Endothelial cell of umbilical vein (primary cell): ENCODE data around the gene BCL7A. TPM values are rescaled to one million over a fixed set of nuclear protein-coding genes. Genes with fewer than 3 reads are reported as not detected.

Experiments used
- BruUV-seq: library from RNA; stranded (reverse); fragments of 400-500 nt; replicated peaks from 2 replicates; lab custom pipeline; 2021; lab: Mats Ljungman, UMichigan
- CTCF ChIA-PET: fragments of 300-600, 350-600 bp; sonication (Branson Sonifier 250); formaldehyde crosslinking; loops from one replicate; lab custom pipeline; 2021; ENCODE audit warnings: antibody characterized with exemption, inconsistent platforms; lab: Charles Lee
- POLR2A ChIA-PET: fragments of 300-600, 350-600 bp; sonication (Branson Sonifier 250); formaldehyde crosslinking; loops from one replicate; lab custom pipeline; 2021; ENCODE audit warnings: antibody characterized with exemption, inconsistent platforms; lab: Charles Lee
- DNase-seq: peaks from one replicate; pipeline ENCODE4 v3.0.0-alpha.2; 2011; ENCODE audit warnings: low read depth, low spot score
- FAIRE-seq: peaks from 2 replicates; lab custom pipeline; 2011; peaks lifted over from hg19 to GRCh38; lab: Jason Lieb, UNC
- H2AFZ ChIP-seq: 2 replicates; pipeline ENCODE4 v1.6.0; 2012; ENCODE audit warnings: low read depth, low read length, control low read depth, inconsistent platforms
- H3K27ac ChIP-seq: 2 replicates; pipeline ENCODE4 v1.5.1; 2011; ENCODE audit warnings: low read depth, mild to moderate bottlenecking, control low read depth, low read length, moderate library complexity; ENCODE audit not compliant: insufficient read depth
- H3K27me3 ChIP-seq, 2 experiments: 2 replicates each; pipeline versions ENCODE4 v1.6.0 to v1.6.1; 2011; ENCODE audit warnings: low read length in 2 of 2, mixed read lengths in 1 of 2; ENCODE audit not compliant: control insufficient read depth in 2 of 2, insufficient read depth in 2 of 2
- H3K36me3 ChIP-seq, 2 experiments: 2 replicates in 1 of 2; 3 replicates in 1 of 2; pipeline ENCODE4 v1.5.1; 2011; ENCODE audit warnings: low read length in 2 of 2, mild to moderate bottlenecking in 1 of 2, moderate library complexity in 1 of 2; ENCODE audit not compliant: control insufficient read depth in 2 of 2, insufficient read depth in 2 of 2; ENCODE audit errors: extremely low read depth in 1 of 2
- H3K4me1 ChIP-seq: 3 replicates; pipeline ENCODE4 v1.5.1; 2011; ENCODE audit warnings: mild to moderate bottlenecking, low read length; ENCODE audit not compliant: control insufficient read depth, insufficient read depth; ENCODE audit errors: extremely low read depth
- H3K4me2 ChIP-seq: 2 replicates; pipeline ENCODE4 v1.6.1; 2011; ENCODE audit warnings: low read length, control low read depth, mixed read lengths; ENCODE audit not compliant: insufficient read depth
- H3K4me3 ChIP-seq, 3 experiments: fragments of 200-600 bp in 1 of 3; sonication (generic), shearing (Covaris generic) in 1 of 3; replicated peaks in 1 of 3; 2 replicates each; pipeline ENCODE4 v1.5.1; 2011 to 2016; ENCODE audit warnings: control low read depth in 3 of 3, low read length in 3 of 3, mild to moderate bottlenecking in 2 of 3, inconsistent platforms in 1 of 3, low read depth in 1 of 3, moderate library complexity in 1 of 3; ENCODE audit not compliant: insufficient read depth in 1 of 3
- H3K79me2 ChIP-seq: 2 replicates; pipeline ENCODE4 v1.6.0; 2012; ENCODE audit warnings: low read length, inconsistent platforms; ENCODE audit not compliant: control insufficient read depth, insufficient read depth
- H3K9ac ChIP-seq: replicated peaks from 2 replicates; pipeline ENCODE3; 2011; ENCODE audit warnings: low read length, control low read depth; ENCODE audit not compliant: insufficient read depth; ENCODE audit errors: extremely low read depth
- H3K9me1 ChIP-seq: replicated peaks from 3 replicates; pipeline ENCODE4 v1.6.0; 2011; ENCODE audit warnings: mild to moderate bottlenecking, low read length; ENCODE audit not compliant: control insufficient read depth, insufficient read depth; ENCODE audit errors: extremely low read depth
- H3K9me3 ChIP-seq: replicated peaks from 2 replicates; pipeline ENCODE4 v1.5.1; 2012; ENCODE audit warnings: low read length, inconsistent platforms; ENCODE audit not compliant: control insufficient read depth, insufficient read depth
- H4K20me1 ChIP-seq: replicated peaks from 2 replicates; pipeline ENCODE3; 2011; ENCODE audit warnings: mild to moderate bottlenecking, low read length; ENCODE audit not compliant: control insufficient read depth, insufficient read depth; ENCODE audit errors: extremely low read depth
- EZH2 ChIP-seq: IDR thresholded peaks from 2 replicates; pipeline ENCODE4 v1.6.1; 2012; ENCODE audit warnings: borderline replicate concordance, low read depth, mild to moderate bottlenecking, moderate library complexity, low read length, inconsistent platforms; ENCODE audit not compliant: severe bottlenecking
- FOS ChIP-seq: IDR thresholded peaks from 2 replicates; pipeline ENCODE4 v1.6.1; 2011; ENCODE audit warnings: mild to moderate bottlenecking, low read length, moderate library complexity, borderline replicate concordance; ENCODE audit not compliant: insufficient read depth
- GATA2 ChIP-seq: IDR thresholded peaks from 2 replicates; pipeline ENCODE4 v1.7.0; 2011; ENCODE audit warnings: low read depth, mild to moderate bottlenecking, moderate library complexity, mixed read lengths, low read length; ENCODE audit not compliant: insufficient read length, insufficient read depth
- JUN ChIP-seq: IDR thresholded peaks from 2 replicates; pipeline ENCODE4 v1.6.1; 2011; ENCODE audit warnings: borderline replicate concordance, low read depth; ENCODE audit not compliant: insufficient read length, insufficient read depth
- MYC ChIP-seq: IDR thresholded peaks from one replicate; pipeline ENCODE4 v1.6.1; 2011; ENCODE audit warnings: mild to moderate bottlenecking, low read depth, low read length
- POLR2A ChIP-seq: IDR thresholded peaks from 2 replicates; pipeline ENCODE4 v1.6.1; 2012; ENCODE audit warnings: low read depth, mild to moderate bottlenecking, control low read depth, low read length
- POLR2AphosphoS5 ChIP-seq: IDR thresholded peaks from 2 replicates; pipeline ENCODE4 v1.6.1; 2012; ENCODE audit warnings: low read depth, mild to moderate bottlenecking, control low read depth, low read length, moderate library complexity; ENCODE audit not compliant: insufficient read depth
- dilution Hi-C: fragments of 300-500 bp; cut with MboI; formaldehyde crosslinking; loops from one replicate; pipeline ENCODE4 v1.15.0; 2019; ENCODE audit warnings: low sequenced_read_pairs; ENCODE audit not compliant: extremely low pct_ligation_motif_present
- intact Hi-C: fragments of 100-400 bp; cut with micrococcal nuclease; formaldehyde crosslinking; loops from one replicate; pipeline ENCODE4 v1.10.0; 2022
- polyA plus RNA-seq, 4 experiments: library from polyadenylated mRNA; depleted of rRNA in 3 of 4; stranded (reverse) in 3 of 4; unstranded in 1 of 4; fragments of >200 nt; gene quantifications; 2 replicates each; pipeline versions ENCODE4 v1.2.1 to v1.2.3, GENCODE V29; 2011 to 2012; ENCODE audit warnings: missing spikeins in 1 of 4
- total RNA-seq: library from RNA; stranded (reverse); gene quantifications from 2 replicates; pipeline ENCODE4 v1.2.3, GENCODE V29; 2021
- TF ChIP-seq, protein P1 (sequence below): IDR thresholded peaks from 2 replicates; pipeline ENCODE4 v1.6.1; 2011; ENCODE audit not compliant: insufficient read depth, insufficient read length
- TF ChIP-seq, protein P2 (sequence below), 2 donors: IDR thresholded peaks; 1 replicate in 1 of 2; 2 replicates in 1 of 2; pipeline ENCODE4 v1.5.1; 2011; ENCODE audit warnings: low read length in 2 of 2, mild to moderate bottlenecking in 2 of 2, moderate library complexity in 2 of 2, control low read depth in 1 of 2, inconsistent platforms in 1 of 2, low read depth in 1 of 2; ENCODE audit not compliant: insufficient read depth in 1 of 2; ENCODE audit errors: extremely low read depth in 1 of 2

BCL7A gene
- total and polyA plus RNA-seq, 2 donors (not counting 3 experiments of a cell fraction or from before 2014, with no cell fraction given) = 9.7 to 11.1 TPM

DNA sequence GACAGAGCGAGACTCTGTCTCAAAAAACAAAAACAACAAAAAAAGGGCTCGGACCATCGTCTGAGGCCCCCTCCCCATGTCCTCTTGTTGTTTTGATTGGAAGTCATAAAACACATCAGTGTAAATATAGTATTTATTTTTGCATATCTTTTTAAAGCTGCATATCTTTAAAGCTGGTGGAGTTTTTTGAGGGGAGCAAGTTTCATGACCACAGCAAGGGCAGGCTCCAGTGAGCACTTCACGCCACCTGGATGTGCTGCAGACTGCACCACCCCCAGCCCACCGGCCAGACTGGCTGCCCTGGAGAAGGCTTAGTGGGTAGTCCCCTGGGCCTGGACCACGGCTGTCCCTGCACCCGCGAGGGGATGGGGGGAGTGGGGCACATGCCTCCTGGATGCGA is 11.9 kb upstream of the BCL7A start:
- no peak overlapping the region for H2AFZ ChIP-seq
- H3K4me2 ChIP-seq = no peak overlapping the region
- no TSS peak for BruUV-seq
- no peaks in the 10 kb centered on the region for H3K9me1 ChIP-seq
- H3K4me1 ChIP-seq = no peaks in the 10 kb centered on the region
- H3K36me3 ChIP-seq = no peaks in the 10 kb centered on the region
- no peaks in the 10 kb centered on the region for H4K20me1 ChIP-seq
- FAIRE-seq = no peak
- no peak overlapping the region for H3K4me3 ChIP-seq
- no peaks in the 10 kb centered on the region for H3K79me2 ChIP-seq
- H3K9ac ChIP-seq = no peak overlapping the region
- CTCF ChIA-PET = interaction anchor here (1.1 kb wide), 1 partner anchor 18 kb away, joined by 3 read pairs; no protein-coding TSS in a partner anchor
- intact Hi-C loops (no loop called here), dilution Hi-C loops (no loop called here)
- POLR2A ChIA-PET = no interaction called here
- TF ChIP-seq, protein P1, sequence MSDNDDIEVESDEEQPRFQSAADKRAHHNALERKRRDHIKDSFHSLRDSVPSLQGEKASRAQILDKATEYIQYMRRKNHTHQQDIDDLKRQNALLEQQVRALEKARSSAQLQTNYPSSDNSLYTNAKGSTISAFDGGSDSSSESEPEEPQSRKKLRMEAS = no peak
- no peak for TF ChIP-seq GATA2
- TF ChIP-seq, protein P2, sequence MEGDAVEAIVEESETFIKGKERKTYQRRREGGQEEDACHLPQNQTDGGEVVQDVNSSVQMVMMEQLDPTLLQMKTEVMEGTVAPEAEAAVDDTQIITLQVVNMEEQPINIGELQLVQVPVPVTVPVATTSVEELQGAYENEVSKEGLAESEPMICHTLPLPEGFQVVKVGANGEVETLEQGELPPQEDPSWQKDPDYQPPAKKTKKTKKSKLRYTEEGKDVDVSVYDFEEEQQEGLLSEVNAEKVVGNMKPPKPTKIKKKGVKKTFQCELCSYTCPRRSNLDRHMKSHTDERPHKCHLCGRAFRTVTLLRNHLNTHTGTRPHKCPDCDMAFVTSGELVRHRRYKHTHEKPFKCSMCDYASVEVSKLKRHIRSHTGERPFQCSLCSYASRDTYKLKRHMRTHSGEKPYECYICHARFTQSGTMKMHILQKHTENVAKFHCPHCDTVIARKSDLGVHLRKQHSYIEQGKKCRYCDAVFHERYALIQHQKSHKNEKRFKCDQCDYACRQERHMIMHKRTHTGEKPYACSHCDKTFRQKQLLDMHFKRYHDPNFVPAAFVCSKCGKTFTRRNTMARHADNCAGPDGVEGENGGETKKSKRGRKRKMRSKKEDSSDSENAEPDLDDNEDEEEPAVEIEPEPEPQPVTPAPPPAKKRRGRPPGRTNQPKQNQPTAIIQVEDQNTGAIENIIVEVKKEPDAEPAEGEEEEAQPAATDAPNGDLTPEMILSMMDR (IDR thresholded peaks at IDR 0.05; ENCODE audit: extremely low read depth in 1 of 2, insufficient read depth in 1 of 2, low read depth in 1 of 2, low read length in 2 of 2) = no peak
- TF ChIP-seq POLR2A = no peak
- no peak for TF ChIP-seq MYC
- TF ChIP-seq EZH2 = no peak
- TF ChIP-seq POLR2AphosphoS5 = no peak
- no peak for TF ChIP-seq FOS
- no peak for TF ChIP-seq JUN
- no peak overlapping the region for H3K27ac ChIP-seq
- no peaks in the 10 kb centered on the region for H3K27me3 ChIP-seq
- DNase-seq = no peak
- no peaks in the 10 kb centered on the region for H3K9me3 ChIP-seq
